ENCODE data around the gene ABAT.

ABAT gene

DNA sequence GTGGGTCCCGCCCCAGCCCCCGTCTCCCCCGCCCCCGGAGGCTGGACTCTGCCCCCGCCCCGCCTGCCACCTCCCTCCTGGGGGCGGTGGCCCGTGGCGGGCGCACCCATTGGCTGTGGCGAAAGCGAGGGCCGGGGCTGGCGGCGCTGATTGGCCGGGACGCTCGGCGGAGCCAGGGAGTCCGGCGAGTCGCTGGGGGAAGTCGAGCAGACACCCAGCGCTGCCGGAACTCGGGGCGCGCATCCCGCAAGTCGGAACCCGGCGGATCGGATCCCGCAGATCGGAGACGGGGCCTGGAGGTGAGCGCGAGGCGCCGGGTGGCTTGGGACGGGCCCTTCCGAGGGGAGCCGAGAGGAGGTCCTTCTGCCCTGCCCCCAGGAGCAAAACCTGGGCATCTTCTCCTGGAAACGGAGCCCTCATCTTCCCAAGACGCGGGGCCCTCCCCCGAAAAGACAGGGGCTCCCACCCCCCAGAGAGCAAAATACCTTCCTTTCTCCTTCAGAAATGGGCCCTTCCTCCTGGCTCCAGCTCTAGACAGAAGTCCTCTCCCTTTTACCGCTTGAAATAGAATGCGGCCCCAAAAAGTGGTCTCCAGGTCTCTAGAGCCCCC lies at the start of gene ABAT:
ABAT (plus strand) TSS at position 205 of the 610 bp plus-strand sequence. CDS start 61,123 bp downstream, outside the sequence.
- peaks cover 2% of the 10 kb centered on the region for H3K36me3 Mint-ChIP-seq (ENCODE audit: low read depth)
- peaks cover 20% of the 10 kb centered on the region for H3K4me1 Mint-ChIP-seq (ENCODE audit: low read depth)
- H3K4me3 Mint-ChIP-seq: peak within 1 kb of the TSS; percentile 92
- H3K27me3 Mint-ChIP-seq (ENCODE audit: low read depth): peaks cover 4% of the 10 kb centered on the region
- H3K9me3 Mint-ChIP-seq: no peaks in the 10 kb centered on the region
- peak within 1 kb of the TSS; percentile 93 for H3K27ac Mint-ChIP-seq

DNA sequence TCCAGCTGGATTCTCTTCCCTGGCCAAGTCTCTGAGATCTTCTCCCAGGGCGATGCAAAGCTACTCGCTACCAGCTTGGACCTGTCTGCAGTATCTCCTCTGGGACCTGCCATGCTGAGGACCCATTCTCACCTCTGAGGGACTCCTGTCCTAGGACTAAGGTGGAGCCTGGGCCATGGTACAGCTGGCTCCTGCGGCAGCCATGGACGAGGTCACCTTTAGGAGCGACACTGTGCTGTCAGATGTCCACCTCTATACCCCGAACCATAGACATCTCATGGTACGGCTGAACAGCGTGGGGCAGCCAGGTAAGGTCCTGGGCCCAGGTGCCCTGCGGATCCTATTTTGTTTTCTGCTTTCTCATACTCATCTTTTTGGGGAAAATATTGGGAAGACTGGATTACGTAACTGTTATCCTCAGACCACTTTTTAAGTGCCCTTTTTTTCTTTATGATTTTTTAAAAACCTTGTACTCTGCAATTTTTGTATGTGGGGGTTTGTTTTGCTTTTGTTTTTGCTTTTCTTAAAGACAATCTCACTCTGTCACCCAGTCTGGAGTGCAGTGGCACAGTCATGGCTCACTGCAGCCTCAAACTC lies 48.8 kb upstream of the ABAT start:
- H3K4me3 Mint-ChIP-seq: no peak overlapping the region
- H3K36me3 Mint-ChIP-seq (ENCODE audit: low read depth): peaks cover 23% of the 10 kb centered on the region
- no peak overlapping the region for H3K27ac Mint-ChIP-seq
- H3K4me1 Mint-ChIP-seq (ENCODE audit: low read depth): peaks cover 23% of the 10 kb centered on the region
- H3K9me3 Mint-ChIP-seq: no peaks in the 10 kb centered on the region
- peaks cover under 1% of the 10 kb centered on the region for H3K27me3 Mint-ChIP-seq (ENCODE audit: low read depth)

DNA sequence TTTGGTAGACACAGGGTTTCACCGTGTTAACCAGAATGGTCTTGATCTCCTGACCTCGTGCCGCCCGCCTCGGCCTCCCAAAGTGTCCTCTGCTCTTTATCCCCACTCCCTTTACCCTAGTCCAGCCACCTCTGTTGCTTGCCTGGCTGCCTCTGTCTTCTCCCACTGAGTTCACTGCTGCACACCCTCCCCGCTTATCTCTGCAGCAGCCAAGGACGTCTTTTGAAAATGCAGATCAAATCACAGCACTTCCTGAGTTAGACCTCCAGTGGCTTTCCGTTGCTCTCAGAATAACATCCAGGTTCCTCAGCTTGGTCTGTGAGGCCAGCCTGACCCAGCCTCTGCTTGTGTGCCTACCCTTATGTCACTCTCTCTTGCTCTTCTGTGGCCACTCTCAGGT lies 47.5 kb upstream of the ABAT start:
- Mint-ChIP-seq H3K27me3 (ENCODE audit: low read depth) (no peaks in the 10 kb centered on the region), H3K4me3 (no peak overlapping the region), H3K4me1 (ENCODE audit: low read depth) (peaks cover 22% of the 10 kb centered on the region), H3K9me3 (no peaks in the 10 kb centered on the region), H3K36me3 (ENCODE audit: low read depth) (peaks cover 23% of the 10 kb centered on the region), H3K27ac (no peak overlapping the region)

DNA sequence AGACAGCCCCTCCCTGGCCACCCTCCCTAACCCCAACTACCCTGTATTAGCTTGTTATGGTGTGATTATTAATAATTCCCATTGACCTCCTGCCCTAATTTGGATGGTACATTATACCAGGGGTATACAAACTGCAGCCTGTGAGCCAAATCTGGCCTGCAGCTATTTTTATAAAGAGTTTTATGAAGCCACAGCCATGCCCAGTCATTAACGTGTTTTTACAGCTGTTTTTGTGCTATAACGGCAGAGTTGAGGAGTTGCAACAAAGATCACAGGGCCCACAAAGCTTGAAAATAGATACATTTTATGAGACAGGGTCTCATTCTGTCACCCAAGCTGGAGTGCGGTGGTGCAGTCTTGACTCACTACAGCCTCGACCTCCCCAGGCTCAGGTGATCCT lies 47.0 kb upstream of the ABAT start:
- H3K27ac Mint-ChIP-seq: no peak overlapping the region
- H3K9me3 Mint-ChIP-seq: no peaks in the 10 kb centered on the region
- H3K4me1 Mint-ChIP-seq (ENCODE audit: low read depth): peaks cover 16% of the 10 kb centered on the region
- no peaks in the 10 kb centered on the region for H3K27me3 Mint-ChIP-seq (ENCODE audit: low read depth)
- peaks cover 24% of the 10 kb centered on the region for H3K36me3 Mint-ChIP-seq (ENCODE audit: low read depth)
- no peak overlapping the region for H3K4me3 Mint-ChIP-seq

DNA sequence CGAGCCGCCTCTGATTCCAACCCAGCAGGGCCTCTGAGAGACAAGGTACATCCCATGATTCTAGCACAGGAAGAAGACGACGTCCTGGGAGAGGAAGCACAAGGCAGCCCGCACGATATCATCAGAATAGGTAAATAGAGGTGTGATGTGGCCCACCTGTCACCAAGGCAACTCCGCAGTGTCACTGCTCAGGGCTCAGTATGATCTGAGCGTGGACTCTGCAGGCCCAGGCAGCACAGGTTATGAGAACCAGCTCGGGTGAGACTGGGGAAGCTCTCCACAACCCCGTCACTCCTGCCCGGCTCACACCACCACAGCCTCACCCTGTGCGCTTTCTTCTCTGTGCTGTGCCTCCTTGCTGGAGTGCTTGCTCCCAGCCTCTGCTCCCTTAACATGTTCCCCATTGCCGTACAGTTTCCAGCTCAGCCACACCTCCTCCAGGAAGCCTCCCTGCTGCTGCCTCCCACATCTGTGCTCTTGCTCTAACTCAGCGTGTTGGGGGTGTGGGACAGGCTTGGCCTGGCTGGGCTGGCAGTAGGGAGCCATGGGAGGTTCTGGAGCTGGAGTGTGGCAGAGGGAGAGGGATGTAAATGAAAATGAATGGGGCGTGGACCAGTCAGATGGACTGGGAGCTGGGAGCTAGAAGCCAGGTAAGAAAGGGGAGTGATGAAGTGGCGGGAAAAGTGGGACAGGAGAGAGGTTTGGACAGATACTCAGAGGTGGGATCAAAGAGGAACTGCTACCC lies 45.3 kb upstream of the ABAT start:
- peaks cover 11% of the 10 kb centered on the region for H3K4me1 Mint-ChIP-seq (ENCODE audit: low read depth)
- H3K36me3 Mint-ChIP-seq (ENCODE audit: low read depth): peaks cover 31% of the 10 kb centered on the region
- no peak overlapping the region for H3K27ac Mint-ChIP-seq
- H3K4me3 Mint-ChIP-seq: no peak overlapping the region
- no peaks in the 10 kb centered on the region for H3K27me3 Mint-ChIP-seq (ENCODE audit: low read depth)
- H3K9me3 Mint-ChIP-seq: no peaks in the 10 kb centered on the region

DNA sequence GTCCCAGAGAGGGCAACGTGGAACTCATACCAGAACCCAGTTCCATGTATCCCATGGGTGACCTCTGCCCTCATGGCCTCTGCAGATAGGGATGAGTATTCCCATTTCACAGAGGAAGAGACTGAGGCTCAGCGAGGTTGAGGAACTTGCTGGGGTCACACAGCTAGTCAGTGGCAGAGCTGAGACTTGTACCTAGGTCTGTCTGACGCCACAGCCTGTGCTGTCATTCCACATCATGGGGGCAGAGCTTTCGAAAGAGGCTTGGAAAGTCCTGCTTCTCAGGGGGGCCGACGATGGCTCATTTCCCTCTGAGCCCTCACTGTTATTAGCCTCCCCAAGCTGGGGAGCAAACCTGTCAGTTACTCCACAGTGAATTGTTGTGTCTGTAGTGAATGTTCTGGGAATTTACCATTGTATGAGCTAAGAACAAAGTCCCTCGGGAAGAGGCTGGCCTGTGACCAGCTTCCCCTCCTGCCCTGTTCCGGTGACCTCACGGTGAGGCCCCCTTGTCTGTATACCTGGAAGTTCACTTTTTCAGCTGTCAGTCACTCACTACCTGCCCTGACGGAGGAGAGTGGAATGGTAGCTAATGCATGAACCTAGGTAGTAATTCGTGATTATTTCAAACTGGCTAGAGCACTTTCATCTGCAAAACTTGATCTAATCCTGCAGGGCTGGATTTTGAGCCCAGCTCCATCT lies 44.0 kb upstream of the ABAT start:
- H3K4me1 Mint-ChIP-seq (ENCODE audit: low read depth): peaks cover 5% of the 10 kb centered on the region
- no peak overlapping the region for H3K4me3 Mint-ChIP-seq
- H3K9me3 Mint-ChIP-seq: no peaks in the 10 kb centered on the region
- H3K27me3 Mint-ChIP-seq (ENCODE audit: low read depth): no peaks in the 10 kb centered on the region
- peaks cover 34% of the 10 kb centered on the region for H3K36me3 Mint-ChIP-seq (ENCODE audit: low read depth)
- H3K27ac Mint-ChIP-seq: no peak overlapping the region

DNA sequence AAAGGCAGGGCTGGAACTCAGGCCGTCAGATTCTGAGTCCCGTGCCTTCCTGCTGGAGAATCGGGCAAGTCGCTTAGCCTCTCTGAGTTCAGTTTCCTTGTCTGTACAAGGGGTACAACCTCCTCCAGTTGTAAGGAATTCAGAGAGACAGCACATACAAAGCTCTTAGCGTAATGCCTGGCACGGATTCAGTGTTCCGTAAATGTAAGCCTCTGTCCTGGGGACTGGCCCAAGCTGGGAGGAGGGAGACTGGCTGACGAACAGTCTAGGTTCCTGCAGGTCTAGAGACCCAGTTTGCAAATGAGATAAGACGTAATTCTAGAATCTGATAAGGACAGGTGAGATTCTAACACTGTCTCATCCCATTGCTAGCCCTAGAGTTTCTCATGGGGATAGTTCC lies 43.0 kb upstream of the ABAT start:
- Mint-ChIP-seq H3K27ac (no peak overlapping the region), H3K4me3 (no peak overlapping the region), H3K36me3 (ENCODE audit: low read depth) (peaks cover 36% of the 10 kb centered on the region), H3K9me3 (no peaks in the 10 kb centered on the region), H3K27me3 (ENCODE audit: low read depth) (no peaks in the 10 kb centered on the region), H3K4me1 (ENCODE audit: low read depth) (peaks cover 5% of the 10 kb centered on the region)

DNA sequence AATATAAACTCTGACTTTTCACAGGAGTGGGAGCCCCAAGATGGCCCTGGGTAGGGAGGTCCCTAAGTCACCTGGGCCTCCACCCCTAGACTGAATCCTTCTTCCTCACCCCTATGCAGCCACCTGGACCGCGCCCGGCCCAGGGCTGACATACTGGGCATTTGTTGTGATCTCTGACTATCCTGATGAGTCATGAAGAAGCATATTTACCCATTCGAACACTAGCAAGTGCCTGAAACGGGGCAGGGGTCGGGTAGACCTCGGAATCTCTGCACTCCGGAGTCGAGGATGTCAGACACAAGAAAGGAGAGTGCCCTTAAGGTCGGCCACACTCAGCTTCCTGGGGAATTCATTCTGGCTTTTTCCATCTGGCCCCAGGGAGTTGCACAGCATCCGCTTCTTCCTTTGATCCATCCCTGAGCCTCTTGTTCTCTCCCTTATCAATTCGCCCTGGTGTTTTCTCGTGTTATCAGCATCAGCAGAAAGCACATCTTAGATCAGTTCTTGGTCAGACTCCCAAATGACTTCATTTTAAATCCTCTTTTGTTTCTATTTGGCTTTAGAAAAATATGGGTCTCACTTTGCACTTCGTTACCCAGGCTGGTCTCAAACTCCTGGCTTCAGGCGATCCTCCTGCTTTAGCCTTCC lies 42.5 kb upstream of the ABAT start:
- H3K4me1 Mint-ChIP-seq (ENCODE audit: low read depth): peaks cover 4% of the 10 kb centered on the region
- peaks cover 37% of the 10 kb centered on the region for H3K36me3 Mint-ChIP-seq (ENCODE audit: low read depth)
- no peaks in the 10 kb centered on the region for H3K27me3 Mint-ChIP-seq (ENCODE audit: low read depth)
- H3K27ac Mint-ChIP-seq: no peak overlapping the region
- H3K4me3 Mint-ChIP-seq: no peak overlapping the region
- H3K9me3 Mint-ChIP-seq: no peaks in the 10 kb centered on the region

DNA sequence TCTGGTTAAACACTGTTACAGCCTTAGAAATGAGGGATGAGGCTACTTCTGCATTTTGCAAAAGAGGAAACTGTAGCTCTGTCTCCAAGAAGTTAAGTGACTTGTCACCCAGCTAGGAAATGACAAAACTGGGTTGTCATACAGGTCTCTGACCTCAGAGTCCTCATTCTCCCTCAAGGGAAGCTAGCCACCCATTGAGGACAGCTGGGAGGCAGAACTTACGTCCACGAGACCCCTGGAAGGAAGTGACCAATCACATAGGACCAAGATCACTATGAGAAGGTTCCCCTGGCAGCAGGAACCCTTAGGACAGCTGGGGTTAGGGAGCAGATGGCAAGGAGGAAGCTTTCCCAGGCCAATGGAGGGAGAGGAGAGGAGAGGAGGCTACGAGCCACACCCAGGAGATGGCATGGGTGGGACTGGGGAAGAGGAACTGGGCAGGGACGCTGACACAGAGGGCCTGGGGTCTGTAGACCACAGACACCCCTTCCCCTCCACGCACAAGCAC lies 41.7 kb upstream of the ABAT start:
- Mint-ChIP-seq H3K27ac (no peak overlapping the region), H3K4me3 (no peak overlapping the region), H3K27me3 (ENCODE audit: low read depth) (no peaks in the 10 kb centered on the region), H3K9me3 (no peaks in the 10 kb centered on the region), H3K36me3 (ENCODE audit: low read depth) (peaks cover 29% of the 10 kb centered on the region), H3K4me1 (ENCODE audit: low read depth) (peaks cover 2% of the 10 kb centered on the region)

DNA sequence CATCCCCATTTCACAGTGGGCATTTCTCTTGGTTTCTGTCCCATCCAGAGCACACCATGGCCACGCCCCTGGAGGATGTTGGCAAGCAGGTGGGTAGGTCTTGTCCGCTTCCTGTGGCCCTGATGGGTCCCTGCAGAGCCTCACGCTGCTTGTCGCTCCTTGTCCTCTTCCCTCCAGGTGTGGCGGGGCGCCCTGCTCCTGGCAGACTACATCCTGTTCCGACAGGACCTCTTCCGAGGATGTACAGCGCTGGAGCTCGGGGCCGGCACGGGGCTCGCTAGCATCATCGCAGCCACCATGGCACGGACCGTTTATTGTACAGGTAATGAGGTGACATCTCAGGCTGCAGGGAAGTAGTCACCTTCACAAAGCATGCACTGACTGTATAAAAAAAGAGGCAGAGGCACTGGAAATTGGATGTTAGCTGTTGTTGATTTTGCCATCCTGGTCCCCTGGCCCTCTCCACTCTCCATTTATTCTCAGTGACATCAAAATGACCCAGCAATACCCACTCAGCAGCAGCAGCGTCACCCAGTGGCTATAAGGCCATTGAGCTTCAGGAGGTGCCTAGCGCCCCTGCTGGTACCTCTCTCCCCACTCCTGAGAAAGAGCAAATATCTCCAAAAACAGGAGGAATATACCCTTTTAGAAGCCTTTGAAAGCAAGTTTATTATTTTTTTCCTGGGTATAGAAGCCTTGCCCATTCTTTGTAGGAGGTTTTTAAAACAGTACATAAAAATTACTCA lies 39.3 kb upstream of the ABAT start:
- H3K4me3 Mint-ChIP-seq: no peak overlapping the region
- H3K27me3 Mint-ChIP-seq (ENCODE audit: low read depth): no peaks in the 10 kb centered on the region
- peaks cover 25% of the 10 kb centered on the region for H3K36me3 Mint-ChIP-seq (ENCODE audit: low read depth)
- H3K9me3 Mint-ChIP-seq: no peaks in the 10 kb centered on the region
- H3K27ac Mint-ChIP-seq: no peak overlapping the region
- no peaks in the 10 kb centered on the region for H3K4me1 Mint-ChIP-seq (ENCODE audit: low read depth)

DNA sequence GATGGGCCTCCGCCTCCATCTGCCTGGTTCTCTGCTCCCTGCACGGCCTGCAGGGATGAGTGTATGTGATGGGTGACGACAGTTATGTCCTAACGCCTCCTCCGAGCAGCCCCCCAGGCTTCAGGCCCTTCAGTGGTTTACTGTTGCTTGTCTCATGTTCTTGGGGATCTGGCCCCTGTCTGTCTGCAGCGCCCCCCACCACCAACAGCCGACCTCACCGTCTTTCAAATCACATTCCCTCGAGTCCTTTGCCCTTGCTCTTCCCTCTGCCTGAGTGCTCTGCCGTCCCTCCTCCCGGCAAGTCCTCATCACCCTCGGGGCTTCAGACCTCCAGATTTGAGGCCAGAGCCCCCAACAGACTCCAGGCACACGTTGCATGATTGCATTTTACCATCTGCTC lies 34.7 kb upstream of the ABAT start:
- H3K4me3 Mint-ChIP-seq: no peak overlapping the region
- peaks cover 3% of the 10 kb centered on the region for H3K4me1 Mint-ChIP-seq (ENCODE audit: low read depth)
- peaks cover 42% of the 10 kb centered on the region for H3K36me3 Mint-ChIP-seq (ENCODE audit: low read depth)
- no peak overlapping the region for H3K27ac Mint-ChIP-seq
- H3K27me3 Mint-ChIP-seq (ENCODE audit: low read depth): no peaks in the 10 kb centered on the region
- H3K9me3 Mint-ChIP-seq: no peaks in the 10 kb centered on the region

DNA sequence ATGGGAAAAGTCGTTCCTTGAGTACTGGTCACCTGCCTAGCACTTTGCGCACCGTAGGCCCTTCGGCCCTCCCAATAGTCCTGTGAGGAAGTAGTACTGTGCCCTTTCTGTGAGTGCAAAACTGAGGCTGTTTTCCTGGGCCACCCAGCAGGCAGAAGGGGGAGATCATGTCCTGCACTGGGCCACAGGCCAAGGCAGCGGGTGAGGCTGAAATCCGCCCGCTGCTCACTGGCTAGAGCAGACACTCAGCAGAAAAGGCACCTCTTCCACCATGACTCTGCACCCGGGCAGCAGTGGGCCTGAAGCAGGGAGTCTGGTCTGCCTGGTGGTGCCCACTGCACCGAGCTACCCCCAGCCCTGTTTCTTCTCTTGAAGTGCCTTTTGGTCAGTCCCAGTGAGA lies 32.7 kb upstream of the ABAT start:
- Mint-ChIP-seq H3K9me3 (no peaks in the 10 kb centered on the region), H3K4me3 (no peak overlapping the region), H3K4me1 (ENCODE audit: low read depth) (peaks cover 11% of the 10 kb centered on the region), H3K27me3 (ENCODE audit: low read depth) (no peaks in the 10 kb centered on the region), H3K36me3 (ENCODE audit: low read depth) (peaks cover 50% of the 10 kb centered on the region), H3K27ac (no peak overlapping the region)

DNA sequence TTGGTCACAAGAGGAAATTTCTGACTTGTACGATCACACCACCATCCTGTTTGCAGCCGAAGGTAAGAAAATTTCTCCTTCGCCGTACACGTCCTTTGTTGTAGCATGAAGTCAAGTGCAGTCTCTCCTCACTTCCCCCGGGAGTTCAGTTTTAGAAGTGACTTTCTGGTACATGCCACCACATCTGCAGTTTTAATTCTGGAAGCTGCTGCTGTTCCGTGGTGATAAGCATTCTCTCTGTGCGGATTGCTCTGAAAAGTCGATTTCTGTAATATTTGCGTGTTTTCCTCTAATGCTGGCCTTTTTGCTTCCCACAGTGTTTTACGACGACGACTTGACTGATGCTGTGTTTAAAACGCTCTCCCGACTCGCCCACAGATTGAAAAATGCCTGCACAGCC lies 32.3 kb upstream of the ABAT start:
- Mint-ChIP-seq H3K9me3 (no peaks in the 10 kb centered on the region), H3K4me3 (no peak overlapping the region), H3K27me3 (ENCODE audit: low read depth) (no peaks in the 10 kb centered on the region), H3K4me1 (ENCODE audit: low read depth) (peaks cover 11% of the 10 kb centered on the region), H3K27ac (no peak overlapping the region), H3K36me3 (ENCODE audit: low read depth) (peaks cover 54% of the 10 kb centered on the region)

All from T-helper 1 cell treated with Interleukin-12 subunit alpha and Interleukin-12 subunit beta and Interleukin-4 antibody, amounts not matched to agents 30 μg/mL and 1 μg/mL, for 36 hours (primary cell).